ENCODE data around the gene MAP3K7. TPM values are rescaled to one million over a fixed set of nuclear protein-coding genes. Genes with fewer than 3 reads are reported as not detected.
A peak's percentile ranks its signal among the peaks of the same experiment; 100 is the strongest.

The MAP3K7 gene
- total RNA-seq, result 10 to 100 TPM; 23.2 to 23.6 TPM

- H3K27ac Mint-ChIP-seq, result peak within 1 kb of the TSS; percentile 99
- peak; percentile 98 for DNase-seq
- no peaks in the 10 kb centered on the region for H3K36me3 Mint-ChIP-seq (ENCODE audit: low read depth)
- peak within 1 kb of the TSS; percentile 99 for H3K4me3 Mint-ChIP-seq
- no peaks in the 10 kb centered on the region for H3K27me3 Mint-ChIP-seq (ENCODE audit: low read depth)
- CTCF ChIA-PET, result interaction anchor here (0.6 kb wide), 1 partner anchor 50 kb away, joined by 3 read pairs; no protein-coding TSS in a partner anchor
- intact Hi-C loops (cut with micrococcal nuclease), result loop anchor here (1.0 to 10.0 kb wide), 12 partner anchors 195 to 1624 kb away; partner anchors contain the start of genes CASP8AP2, LYRM2, MDN1 and PM20D2
- no peaks in the 10 kb centered on the region for H3K9me3 Mint-ChIP-seq
- H3K4me1 Mint-ChIP-seq (ENCODE audit: low read depth), result peaks cover 40% of the 10 kb centered on the region
These were observed at the start of gene MAP3K7 for GRCh38 chr6:90586836-90587638. Gene MAP3K7, minus strand, starts transcription at chr6:90587072. Its CDS starts 189 bp downstream, at chr6:90586883.

- Mint-ChIP-seq H3K27me3 (ENCODE audit: low read depth) (peaks cover 7% of the 10 kb centered on the region), H3K27ac (no peak overlapping the region), H3K4me3 (no peak overlapping the region), H3K4me1 (ENCODE audit: low read depth) (no peaks in the 10 kb centered on the region), H3K36me3 (ENCODE audit: low read depth) (no peaks in the 10 kb centered on the region), H3K9me3 (peaks cover 4% of the 10 kb centered on the region)
- intact Hi-C loops (cut with micrococcal nuclease), result no loop called here
- no peak for DNase-seq
- CTCF ChIA-PET, result interaction anchor here (0.5 kb wide), 1 partner anchor 261 kb away, joined by 3 read pairs; no protein-coding TSS in a partner anchor
These were observed 44.2 kb upstream of the MAP3K7 start for GRCh38 chr6:90631046-90631445.

GRCh38 chr6:90621581-90621980 is 34.7 kb upstream of the MAP3K7 start:
- Mint-ChIP-seq H3K4me1 (ENCODE audit: low read depth) (no peaks in the 10 kb centered on the region), H3K27ac (no peak overlapping the region), H3K9me3 (no peaks in the 10 kb centered on the region), H3K27me3 (ENCODE audit: low read depth) (peaks cover 41% of the 10 kb centered on the region), H3K36me3 (ENCODE audit: low read depth) (no peaks in the 10 kb centered on the region), H3K4me3 (no peak overlapping the region)
- intact Hi-C loops (cut with micrococcal nuclease), result no loop called here
- DNase-seq, result no peak
- CTCF ChIA-PET, result no interaction called here

- no peaks in the 10 kb centered on the region for H3K4me1 Mint-ChIP-seq (ENCODE audit: low read depth)
- CTCF ChIA-PET, result interaction anchor here (0.8 to 1.3 kb wide), 2 partner anchors 9 to 321 kb away, joined by 3 to 7 read pairs; no protein-coding TSS in a partner anchor
- no peaks in the 10 kb centered on the region for H3K36me3 Mint-ChIP-seq (ENCODE audit: low read depth)
- DNase-seq, result no peak
- peaks cover 39% of the 10 kb centered on the region for H3K27me3 Mint-ChIP-seq (ENCODE audit: low read depth)
- no peaks in the 10 kb centered on the region for H3K9me3 Mint-ChIP-seq
- H3K27ac Mint-ChIP-seq, result no peak overlapping the region
- intact Hi-C loops (cut with micrococcal nuclease), result no loop called here
- no peak overlapping the region for H3K4me3 Mint-ChIP-seq
These were observed 32.3 kb upstream of the MAP3K7 start for GRCh38 chr6:90619221-90619620.

GRCh38 chr6:90612313-90612680 is 25.4 kb upstream of the MAP3K7 start:
- H3K27ac Mint-ChIP-seq, result no peak overlapping the region
- H3K4me3 Mint-ChIP-seq, result no peak overlapping the region
- CTCF ChIA-PET, result interaction anchor here (1.0 kb wide), 1 partner anchor 20 kb away, joined by 3 read pairs; no protein-coding TSS in a partner anchor
- H3K4me1 Mint-ChIP-seq (ENCODE audit: low read depth), result peaks cover 11% of the 10 kb centered on the region
- DNase-seq, result no peak
- peaks cover 43% of the 10 kb centered on the region for H3K27me3 Mint-ChIP-seq (ENCODE audit: low read depth)
- intact Hi-C loops (cut with micrococcal nuclease), result no loop called here
- no peaks in the 10 kb centered on the region for H3K36me3 Mint-ChIP-seq (ENCODE audit: low read depth)
- H3K9me3 Mint-ChIP-seq, result no peaks in the 10 kb centered on the region

- H3K9me3 Mint-ChIP-seq, result no peaks in the 10 kb centered on the region
- intact Hi-C loops (cut with micrococcal nuclease), result loop anchor here (1.0 kb wide), 1 partner anchor 281 kb away; no protein-coding TSS in a partner anchor
- peaks cover 11% of the 10 kb centered on the region for H3K4me1 Mint-ChIP-seq (ENCODE audit: low read depth)
- peak overlapping the region; percentile 80 for H3K4me3 Mint-ChIP-seq
- H3K27ac Mint-ChIP-seq, result no peak overlapping the region
- no peaks in the 10 kb centered on the region for H3K36me3 Mint-ChIP-seq (ENCODE audit: low read depth)
- no peak for DNase-seq
- CTCF ChIA-PET, result interaction anchor here (1.0 to 1.2 kb wide), 3 partner anchors 9 to 20 kb away, joined by 3 to 4 read pairs (median 3); no protein-coding TSS in a partner anchor
- peaks cover 42% of the 10 kb centered on the region for H3K27me3 Mint-ChIP-seq (ENCODE audit: low read depth)
These were observed 24.9 kb upstream of the MAP3K7 start for GRCh38 chr6:90611543-90612312.

- Mint-ChIP-seq H3K27ac (no peak overlapping the region), H3K27me3 (ENCODE audit: low read depth) (peaks cover 39% of the 10 kb centered on the region), H3K36me3 (ENCODE audit: low read depth) (no peaks in the 10 kb centered on the region), H3K4me1 (ENCODE audit: low read depth) (peaks cover 11% of the 10 kb centered on the region), H3K4me3 (peak overlapping the region; percentile 80), H3K9me3 (no peaks in the 10 kb centered on the region)
- peak; percentile 54 for DNase-seq
- intact Hi-C loops (cut with micrococcal nuclease), result loop anchor here (1.0 kb wide), 2 partner anchors 281 to 329 kb away; no protein-coding TSS in a partner anchor
- CTCF ChIA-PET, result interaction anchor here (1.0 to 2.8 kb wide), 5 partner anchors 10 to 250 kb away, joined by 3 to 7 read pairs (median 4); no protein-coding TSS in a partner anchor
These were observed 24.1 kb upstream of the MAP3K7 start for GRCh38 chr6:90610751-90611542.

GRCh38 chr6:90610301-90610750 is 23.5 kb upstream of the MAP3K7 start:
- intact Hi-C loops (cut with micrococcal nuclease), result loop anchor here (1.0 kb wide), 1 partner anchor 330 kb away; no protein-coding TSS in a partner anchor
- H3K4me3 Mint-ChIP-seq, result peak overlapping the region; percentile 80
- CTCF ChIA-PET, result interaction anchor here (0.8 to 2.8 kb wide), 7 partner anchors 9 to 273 kb away, joined by 3 to 7 read pairs (median 4); no protein-coding TSS in a partner anchor
- no peak for DNase-seq
- H3K4me1 Mint-ChIP-seq (ENCODE audit: low read depth), result peaks cover 11% of the 10 kb centered on the region
- peaks cover 34% of the 10 kb centered on the region for H3K27me3 Mint-ChIP-seq (ENCODE audit: low read depth)
- H3K27ac Mint-ChIP-seq, result no peak overlapping the region
- H3K9me3 Mint-ChIP-seq, result no peaks in the 10 kb centered on the region
- no peaks in the 10 kb centered on the region for H3K36me3 Mint-ChIP-seq (ENCODE audit: low read depth)

- Mint-ChIP-seq H3K27ac (no peak overlapping the region), H3K36me3 (ENCODE audit: low read depth) (no peaks in the 10 kb centered on the region), H3K9me3 (no peaks in the 10 kb centered on the region), H3K4me1 (ENCODE audit: low read depth) (peaks cover 7% of the 10 kb centered on the region), H3K27me3 (ENCODE audit: low read depth) (peaks cover 23% of the 10 kb centered on the region), H3K4me3 (no peak overlapping the region)
- CTCF ChIA-PET, result no interaction called here
- no peak for DNase-seq
- intact Hi-C loops (cut with micrococcal nuclease), result no loop called here
These were observed 19.0 kb upstream of the MAP3K7 start for GRCh38 chr6:90605749-90606340.

- DNase-seq, result no peak
- CTCF ChIA-PET, result no interaction called here
- peaks cover 16% of the 10 kb centered on the region for H3K27me3 Mint-ChIP-seq (ENCODE audit: low read depth)
These were observed 17.7 kb upstream of the MAP3K7 start for GRCh38 chr6:90604546-90604945.

GRCh38 chr6:90599151-90599550 is 12.3 kb upstream of the MAP3K7 start:
- CTCF ChIA-PET, result no interaction called here

More at GRCh38 chr6:90604546-90604945, 17.7 kb upstream of the MAP3K7 start:
- Mint-ChIP-seq H3K4me1 (ENCODE audit: low read depth) (no peaks in the 10 kb centered on the region), H3K9me3 (no peaks in the 10 kb centered on the region), H3K36me3 (ENCODE audit: low read depth) (no peaks in the 10 kb centered on the region), H3K27ac (no peak overlapping the region), H3K4me3 (no peak overlapping the region)
- intact Hi-C loops (cut with micrococcal nuclease), result no loop called here

More at GRCh38 chr6:90599151-90599550, 12.3 kb upstream of the MAP3K7 start:
- H3K36me3 Mint-ChIP-seq (ENCODE audit: low read depth), result no peaks in the 10 kb centered on the region
- H3K27me3 Mint-ChIP-seq (ENCODE audit: low read depth), result peaks cover 16% of the 10 kb centered on the region
- no peak overlapping the region for H3K4me3 Mint-ChIP-seq
- no peak overlapping the region for H3K27ac Mint-ChIP-seq
- H3K4me1 Mint-ChIP-seq (ENCODE audit: low read depth), result no peaks in the 10 kb centered on the region
- no peaks in the 10 kb centered on the region for H3K9me3 Mint-ChIP-seq
- DNase-seq, result no peak
- intact Hi-C loops (cut with micrococcal nuclease), result no loop called here

All from activated naive CD4-positive, alpha-beta T cell treated with anti-CD3 and anti-CD28 coated beads for 36 hours (primary cell).